H9 (cell line): ENCODE data around the gene PROM1. TPM values are rescaled to one million over a fixed set of nuclear protein-coding genes. Genes with fewer than 3 reads are reported as not detected.

Experiments used
- DNase-seq: peaks from one replicate; pipeline ENCODE4 v3.0.0-alpha.2; 2017
- H2AFZ ChIP-seq: one replicate; pipeline ENCODE4 v1.6.1; 2013; ENCODE audit warnings: mild to moderate bottlenecking, low read length, control low read depth, moderate library complexity
- H2AK5ac ChIP-seq: 2 replicates; pipeline ENCODE4 v1.6.1; 2013; ENCODE audit warnings: low read length, control low read depth, mixed read lengths; ENCODE audit not compliant: insufficient read length
- H2BK120ac ChIP-seq: one replicate; pipeline ENCODE4 v1.6.1; 2013; ENCODE audit warnings: low read depth, mild to moderate bottlenecking, low read length, control low read depth, inconsistent platforms; ENCODE audit not compliant: poor library complexity, severe bottlenecking
- H2BK12ac ChIP-seq: 2 replicates; pipeline ENCODE4 v1.6.1; 2013; ENCODE audit warnings: low read length, control low read depth, mixed read lengths, low read depth; ENCODE audit not compliant: insufficient read length
- H2BK15ac ChIP-seq: 2 replicates; pipeline ENCODE4 v1.6.1; 2013; ENCODE audit warnings: low read depth, low read length, control low read depth
- H2BK20ac ChIP-seq: one replicate; pipeline ENCODE4 v1.6.1; 2013; ENCODE audit warnings: low read depth, mild to moderate bottlenecking, low read length, control low read depth, inconsistent platforms; ENCODE audit not compliant: poor library complexity, severe bottlenecking
- H2BK5ac ChIP-seq: 2 replicates; pipeline ENCODE4 v1.6.1; 2013; ENCODE audit warnings: low read length, control low read depth, mixed read lengths; ENCODE audit not compliant: insufficient read length
- H3K14ac ChIP-seq: 2 replicates; pipeline ENCODE4 v1.6.1; 2013; ENCODE audit warnings: low read length, control low read depth; ENCODE audit not compliant: insufficient read depth
- H3K18ac ChIP-seq: 2 replicates; pipeline ENCODE4 v1.6.1; 2013; ENCODE audit warnings: low read depth, mild to moderate bottlenecking, mixed read lengths, low read length, control low read depth; ENCODE audit not compliant: insufficient read length
- H3K23ac ChIP-seq: 2 replicates; pipeline ENCODE4 v1.6.1; 2013; ENCODE audit warnings: low read length, control low read depth, mixed read lengths, low read depth; ENCODE audit not compliant: insufficient read length
- H3K23me2 ChIP-seq: 2 replicates; pipeline ENCODE4 v1.6.1; 2013; ENCODE audit warnings: low read depth, mild to moderate bottlenecking, mixed read lengths, low read length, control low read depth; ENCODE audit not compliant: insufficient read length, poor library complexity, severe bottlenecking
- H3K27ac ChIP-seq: 2 replicates; pipeline ENCODE4 v1.5.1; 2013; ENCODE audit warnings: low read length, control low read depth, mixed read lengths, low read depth; ENCODE audit not compliant: insufficient read length
- H3K27me3 ChIP-seq: 2 replicates; pipeline ENCODE4 v1.6.1; 2013; ENCODE audit warnings: low read length, control low read depth, inconsistent platforms; ENCODE audit not compliant: insufficient read depth
- H3K4ac ChIP-seq: 2 replicates; pipeline ENCODE4 v1.6.1; 2013; ENCODE audit warnings: low read depth, mild to moderate bottlenecking, control low read depth, inconsistent platforms, low read length, moderate library complexity
- H3K4me1 ChIP-seq: 2 replicates; pipeline ENCODE4 v1.6.1; 2013; ENCODE audit warnings: low read length, control low read depth, inconsistent platforms; ENCODE audit not compliant: insufficient read depth
- H3K4me2 ChIP-seq: 2 replicates; pipeline ENCODE4 v1.6.1; 2013; ENCODE audit warnings: low read length, control low read depth, mixed read lengths; ENCODE audit not compliant: insufficient read length, insufficient read depth
- H3K56ac ChIP-seq: 2 replicates; pipeline ENCODE4 v1.6.1; 2013; ENCODE audit warnings: low read depth, mild to moderate bottlenecking, mixed read lengths, low read length, control low read depth; ENCODE audit not compliant: insufficient read length
- H3K79me1 ChIP-seq: 2 replicates; pipeline ENCODE4 v1.6.1; 2013; ENCODE audit warnings: low read depth, mild to moderate bottlenecking, moderate library complexity, low read length, control low read depth, inconsistent platforms; ENCODE audit not compliant: insufficient read depth, poor library complexity, severe bottlenecking
- H3K79me2 ChIP-seq: 2 replicates; pipeline ENCODE4 v1.6.1; 2013; ENCODE audit warnings: low read length, control low read depth, inconsistent platforms; ENCODE audit not compliant: insufficient read depth
- H3K9ac ChIP-seq: 2 replicates; pipeline ENCODE4 v1.6.1; 2013; ENCODE audit warnings: low read length, control low read depth, mixed read lengths; ENCODE audit not compliant: insufficient read length; ENCODE audit errors: extremely low read depth
- H3K9me3 ChIP-seq: one replicate; pipeline ENCODE4 v1.6.1; 2013; ENCODE audit warnings: low read depth, low read length, inconsistent platforms; ENCODE audit not compliant: control insufficient read depth
- H3T11ph ChIP-seq: one replicate; pipeline ENCODE4 v1.6.1; 2013; ENCODE audit warnings: mild to moderate bottlenecking, low read length, control low read depth, inconsistent platforms
- H4K20me1 ChIP-seq: one replicate; pipeline ENCODE4 v1.6.1; 2013; ENCODE audit not compliant: control insufficient read depth, insufficient read length, insufficient read depth
- H4K5ac ChIP-seq: 2 replicates; pipeline ENCODE4 v1.6.1; 2013; ENCODE audit warnings: low read depth, mild to moderate bottlenecking, mixed read lengths, low read length, control low read depth; ENCODE audit not compliant: insufficient read length
- H4K8ac ChIP-seq: replicated peaks from 2 replicates; pipeline ENCODE4 v1.6.1; 2013; ENCODE audit warnings: low read length, control low read depth, mixed read lengths, low read depth; ENCODE audit not compliant: insufficient read length
- H4K91ac ChIP-seq: 2 replicates; pipeline ENCODE4 v1.6.1; 2013; ENCODE audit warnings: low read depth, mild to moderate bottlenecking, moderate library complexity, mixed read lengths, low read length, control low read depth; ENCODE audit not compliant: insufficient read length
- H3K27ac Mint-ChIP-seq, 3 experiments: 2 replicates in 2 of 3; 3 replicates in 1 of 3; pipeline ENCODE4 v1.8.0; 2020 to 2021; ENCODE audit warnings: mixed read lengths in 3 of 3, mild to moderate bottlenecking in 1 of 3, moderate library complexity in 1 of 3
- H3K27me3 Mint-ChIP-seq: 2 replicates; pipeline ENCODE4 v1.8.0; 2021; ENCODE audit warnings: low read depth, mild to moderate bottlenecking, moderate library complexity, mixed read lengths
- H3K36me3 Mint-ChIP-seq, 3 experiments: 2 replicates in 2 of 3; 3 replicates in 1 of 3; pipeline ENCODE4 v1.8.0; 2020 to 2021; ENCODE audit warnings: low read depth in 3 of 3, mixed read lengths in 3 of 3; ENCODE audit not compliant: insufficient read depth in 1 of 3
- H3K4me1 Mint-ChIP-seq, 2 experiments: 2 replicates each; pipeline ENCODE4 v1.8.0; 2020; ENCODE audit warnings: mixed read lengths in 2 of 2
- H3K4me3 Mint-ChIP-seq, 2 experiments: 2 replicates in 1 of 2; 3 replicates in 1 of 2; pipeline ENCODE4 v1.8.0; 2020 to 2021; ENCODE audit warnings: mild to moderate bottlenecking in 2 of 2, mixed read lengths in 2 of 2, moderate library complexity in 1 of 2
- H3K9me3 Mint-ChIP-seq, 2 experiments: 2 replicates in 1 of 2; 3 replicates in 1 of 2; pipeline ENCODE4 v1.8.0; 2020; ENCODE audit warnings: mild to moderate bottlenecking in 2 of 2, mixed read lengths in 2 of 2, moderate library complexity in 1 of 2
- WGBS: extraction: QIAGEN DNeasy Blood & Tissue Kit; methylation state at CpG from one replicate; pipeline ENCODE4 v1.1.7; 2013; ENCODE audit warnings: missing lambda C conversion rate, low lambda C conversion rate, mixed read lengths; ENCODE audit not compliant: insufficient read length; ENCODE audit errors: extremely low coverage; 5-methylcytosine and 5-hydroxymethylcytosine counted together
- total RNA-seq: library from RNA; stranded (reverse); gene quantifications from 2 replicates; pipeline ENCODE4 v1.2.1, GENCODE V29; 2021
- TF ChIP-seq, protein P1 (sequence below): fragments of 200-600 bp; sonication (generic); conservative IDR thresholded peaks from 3 replicates; pipeline ENCODE4 v1.8.0; 2021; ENCODE audit warnings: antibody characterized with exemption, mild to moderate bottlenecking

The PROM1 gene
- total RNA-seq, 1 experiment from 2014 or later: 98.3 TPM

DNA sequence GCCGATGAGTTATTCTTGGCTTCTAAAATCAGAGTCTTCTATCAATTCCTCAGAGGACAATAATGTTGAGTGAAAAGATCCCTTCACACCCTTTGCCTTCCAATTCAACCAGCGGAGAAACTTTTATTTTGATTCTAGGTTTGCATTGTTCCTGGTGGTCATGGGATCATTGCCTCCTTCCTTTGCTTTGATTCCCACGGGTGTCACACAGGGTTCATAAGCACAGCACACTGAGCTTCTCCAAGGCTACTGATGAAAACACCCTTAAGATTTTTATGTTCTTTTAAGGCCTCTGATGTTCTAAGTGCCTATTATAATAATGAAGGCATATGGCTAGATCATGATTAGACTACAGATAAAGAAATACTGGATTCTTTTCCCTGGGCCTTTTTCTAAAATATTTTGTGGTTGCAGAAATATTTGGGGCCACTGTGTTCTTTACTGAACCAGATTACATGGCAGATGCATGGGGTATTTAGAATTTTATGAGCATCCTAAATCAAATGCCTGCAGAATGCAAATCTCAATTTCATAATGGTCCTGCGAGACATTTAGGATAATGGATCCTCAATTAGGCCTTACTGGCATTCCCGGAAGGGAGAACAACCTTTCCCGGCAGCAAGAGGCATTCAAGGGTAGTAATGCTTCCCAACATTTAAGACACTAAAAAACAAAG lies 76.9 kb downstream of the PROM1 start:
- H2BK5ac ChIP-seq: no peak overlapping the region
- H2BK120ac ChIP-seq: no peak overlapping the region
- H3K27me3 ChIP-seq: no peaks in the 10 kb centered on the region
- no peaks in the 10 kb centered on the region for H4K20me1 ChIP-seq
- H3K79me1 ChIP-seq: no peaks in the 10 kb centered on the region
- H3K4me2 ChIP-seq: no peak overlapping the region
- Mint-ChIP-seq H3K27ac (no peak overlapping the region), H3K4me3 (no peak overlapping the region), H3K27me3 (no peaks in the 10 kb centered on the region), H3K36me3 (peaks cover 6 to 65% (median 31%) of the 10 kb centered on the region in 3 experiments; a peak in 6 of 7 replicates), H3K4me1 (peaks cover 6 to 12% of the 10 kb centered on the region in 2 experiments), H3K9me3 (no peaks in the 10 kb centered on the region)
- H3K23ac ChIP-seq: no peak overlapping the region
- no peak overlapping the region; the same call in 1 of the 2 replicates for H2BK15ac ChIP-seq
- H2AK5ac ChIP-seq: no peak overlapping the region
- no peak overlapping the region for H3K4ac ChIP-seq
- no peak overlapping the region for H2BK20ac ChIP-seq
- no peak overlapping the region for H3K18ac ChIP-seq
- H4K91ac ChIP-seq: no peak overlapping the region
- H3K4me1 ChIP-seq: no peaks in the 10 kb centered on the region
- H3T11ph ChIP-seq: no peak overlapping the region
- H2BK12ac ChIP-seq: no peak overlapping the region
- no peaks in the 10 kb centered on the region for H3K79me2 ChIP-seq
- H4K8ac ChIP-seq: no peak overlapping the region
- H3K9ac ChIP-seq: no peak overlapping the region
- H3K23me2 ChIP-seq: no peaks in the 10 kb centered on the region
- H3K27ac ChIP-seq: no peak overlapping the region
- H3K14ac ChIP-seq: no peak overlapping the region
- no peak overlapping the region for H2AFZ ChIP-seq
- no peak overlapping the region for H4K5ac ChIP-seq
- no peak for DNase-seq
- TF ChIP-seq, protein P1, sequence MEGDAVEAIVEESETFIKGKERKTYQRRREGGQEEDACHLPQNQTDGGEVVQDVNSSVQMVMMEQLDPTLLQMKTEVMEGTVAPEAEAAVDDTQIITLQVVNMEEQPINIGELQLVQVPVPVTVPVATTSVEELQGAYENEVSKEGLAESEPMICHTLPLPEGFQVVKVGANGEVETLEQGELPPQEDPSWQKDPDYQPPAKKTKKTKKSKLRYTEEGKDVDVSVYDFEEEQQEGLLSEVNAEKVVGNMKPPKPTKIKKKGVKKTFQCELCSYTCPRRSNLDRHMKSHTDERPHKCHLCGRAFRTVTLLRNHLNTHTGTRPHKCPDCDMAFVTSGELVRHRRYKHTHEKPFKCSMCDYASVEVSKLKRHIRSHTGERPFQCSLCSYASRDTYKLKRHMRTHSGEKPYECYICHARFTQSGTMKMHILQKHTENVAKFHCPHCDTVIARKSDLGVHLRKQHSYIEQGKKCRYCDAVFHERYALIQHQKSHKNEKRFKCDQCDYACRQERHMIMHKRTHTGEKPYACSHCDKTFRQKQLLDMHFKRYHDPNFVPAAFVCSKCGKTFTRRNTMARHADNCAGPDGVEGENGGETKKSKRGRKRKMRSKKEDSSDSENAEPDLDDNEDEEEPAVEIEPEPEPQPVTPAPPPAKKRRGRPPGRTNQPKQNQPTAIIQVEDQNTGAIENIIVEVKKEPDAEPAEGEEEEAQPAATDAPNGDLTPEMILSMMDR: no peak
- H3K56ac ChIP-seq: no peak overlapping the region
- H3K9me3 ChIP-seq: no peaks in the 10 kb centered on the region
- no CpG with 5 or more reads among the region's 6 CpGs for WGBS
